ENCODE measurements around the gene FLYWCH1. TPM values are rescaled to one million over a fixed set of nuclear protein-coding genes. Genes with fewer than 3 reads are reported as not detected.
A peak's percentile ranks its signal among the peaks of the same experiment; 100 is the strongest.

Gene FLYWCH1
- total and polyA plus RNA-seq, 4 donors = 3.9 to 12.2 (median 7.8) TPM

GRCh38 chr16:2967211-2967631 is 55.5 kb downstream of the FLYWCH1 start:
- Histone ChIP-seq H3K36me3 (ENCODE audit: control insufficient read depth in 4 of 4, insufficient read depth in 3 of 4, low read depth in 1 of 4, low read length in 3 of 4) (no peaks in the 10 kb centered on the region), H3K27ac (ENCODE audit: low read depth in 1 of 2, low read length in 2 of 2) (no peak overlapping the region), H3K4me3 (ENCODE audit: low read depth in 1 of 3, low read length in 3 of 3) (peak overlapping the region in 1 of 3 donors; percentile 7), H3K27me3 (ENCODE audit: control insufficient read depth in 4 of 4, insufficient read depth in 4 of 4, low read length in 3 of 4) (peaks cover 0 to 14% (median 4%) of the 10 kb centered on the region in 4 donors), H3K4me1 (ENCODE audit: control insufficient read depth in 4 of 4, insufficient read depth in 4 of 4, low read length in 3 of 4) (peaks cover 7 to 44% (median 34%) of the 10 kb centered on the region in 4 donors), H3K9me3 (ENCODE audit: control insufficient read depth in 4 of 4, low read length in 3 of 4) (no peaks in the 10 kb centered on the region), H3K9ac (ENCODE audit: low read depth in 1 of 2, low read length in 2 of 2) (no peak overlapping the region)
- 13% methylated on average over 51 of the region's 51 CpGs for WGBS
- TF ChIP-seq EGR1 (IDR thresholded peaks at IDR 0.05; ENCODE audit: low read depth in 2 of 2) (no peak), RAD21 (IDR thresholded peaks at IDR 0.05) (no peak), HNF4G (IDR thresholded peaks at IDR 0.05) (no peak), CTCF (IDR thresholded peaks at IDR 0.05; ENCODE audit: low read depth, low read length, missing input control) (no peak), NR2F2 (IDR thresholded peaks at IDR 0.05) (no peak), ZBTB33 (IDR thresholded peaks at IDR 0.05) (no peak), HNF4A (conservative IDR thresholded peaks at IDR 0.05) (no peak), JUND (IDR thresholded peaks at IDR 0.05) (no peak), REST (IDR thresholded peaks at IDR 0.05) (no peak), MAX (IDR thresholded peaks at IDR 0.05) (no peak)
- DNase-seq (ENCODE audit: low spot score) = no peak

GRCh38 chr16:2967721-2968161 is 56.0 kb downstream of the FLYWCH1 start:
- 48% methylated on average over 33 of the region's 33 CpGs for WGBS
- Histone ChIP-seq H3K36me3 (ENCODE audit: control insufficient read depth in 4 of 4, insufficient read depth in 3 of 4, low read depth in 1 of 4, low read length in 3 of 4) (no peaks in the 10 kb centered on the region), H3K9ac (ENCODE audit: low read depth in 1 of 2, low read length in 2 of 2) (no peak overlapping the region), H3K4me1 (ENCODE audit: control insufficient read depth in 4 of 4, insufficient read depth in 4 of 4, low read length in 3 of 4) (peaks cover 7 to 44% (median 34%) of the 10 kb centered on the region in 4 donors), H3K4me3 (ENCODE audit: low read depth in 1 of 3, low read length in 3 of 3) (no peak overlapping the region), H3K27me3 (ENCODE audit: control insufficient read depth in 4 of 4, insufficient read depth in 4 of 4, low read length in 3 of 4) (peaks cover 0 to 11% (median 4%) of the 10 kb centered on the region in 4 donors), H3K9me3 (ENCODE audit: control insufficient read depth in 4 of 4, low read length in 3 of 4) (no peaks in the 10 kb centered on the region), H3K27ac (ENCODE audit: low read depth in 1 of 2, low read length in 2 of 2) (no peak overlapping the region)
- no peak for TF ChIP-seq FOXA1 (IDR thresholded peaks at IDR 0.05)
- DNase-seq (ENCODE audit: low spot score) = no peak

Measured in liver (tissue), 9 donors.